GM23338 (cell line): ENCODE data around the gene GRAMD4. TPM values are rescaled to one million over a fixed set of nuclear protein-coding genes. Genes with fewer than 3 reads are reported as not detected.

Experiments
- ATAC-seq: fragments of 200-7000 bp; cut with Tn5 transposase; 3 replicates; pipeline ENCODE4 v1.9.1; 2020
- DNase-seq: peaks from one replicate; pipeline ENCODE4 v3.0.0-alpha.2; 2015; ENCODE audit warnings: low spot score
- H2AFZ ChIP-seq: fragments of 200-600 bp; sonication (generic); 2 replicates; pipeline ENCODE4 v1.8.0; 2016; ENCODE audit warnings: antibody characterized with exemption, mild to moderate bottlenecking, moderate library complexity
- H3F3A ChIP-seq: fragments of 200-600 bp; sonication (generic); replicated peaks from 2 replicates; pipeline ENCODE4 v1.8.0; 2017; ENCODE audit warnings: antibody characterized with exemption, mixed run types, low read depth
- H3K27ac ChIP-seq: fragments of 200-600 bp; sonication (generic); 2 replicates; pipeline ENCODE4 v1.6.1; 2016; ENCODE audit warnings: low read depth
- H3K27me3 ChIP-seq: fragments of 200-600 bp; sonication (generic); 2 replicates; pipeline ENCODE4 v1.8.0; 2016; ENCODE audit warnings: mild to moderate bottlenecking, mixed run types, moderate library complexity; ENCODE audit not compliant: insufficient read depth
- H3K36me3 ChIP-seq: fragments of 200-600 bp; sonication (generic); 2 replicates; pipeline ENCODE4 v1.8.0; 2016; ENCODE audit warnings: mild to moderate bottlenecking; ENCODE audit not compliant: insufficient read depth
- H3K4me1 ChIP-seq: fragments of 200-600 bp; sonication (generic); 2 replicates; pipeline ENCODE4 v1.8.0; 2016; ENCODE audit warnings: mild to moderate bottlenecking, moderate library complexity; ENCODE audit not compliant: insufficient read depth
- H3K4me2 ChIP-seq: fragments of 200-600 bp; sonication (generic); 2 replicates; pipeline ENCODE4 v1.7.1; 2017; ENCODE audit warnings: mixed run types
- H3K4me3 ChIP-seq: fragments of 200-600 bp; sonication (generic); 2 replicates; pipeline ENCODE4 v1.6.1; 2016; ENCODE audit warnings: mixed run types
- H3K79me2 ChIP-seq: fragments of 200-600 bp; sonication (generic); replicated peaks from 2 replicates; pipeline ENCODE4 v1.8.0; 2017; ENCODE audit warnings: mild to moderate bottlenecking; ENCODE audit not compliant: insufficient read depth
- H3K9me2 ChIP-seq: fragments of 200-600 bp; sonication (generic); 2 replicates; pipeline ENCODE4 v1.8.0; 2017; ENCODE audit not compliant: insufficient read depth
- H4K20me1 ChIP-seq: fragments of 200-600 bp; sonication (generic); replicated peaks from 2 replicates; pipeline ENCODE4 v1.8.0; 2017; ENCODE audit warnings: mild to moderate bottlenecking; ENCODE audit not compliant: insufficient read depth
- H3K27ac Mint-ChIP-seq: 2 replicates; pipeline ENCODE4 v1.8.0; 2020; ENCODE audit warnings: inconsistent platforms, mild to moderate bottlenecking, moderate library complexity, mixed read lengths
- H3K27me3 Mint-ChIP-seq: 3 replicates; pipeline ENCODE4 v1.8.0; 2022; ENCODE audit warnings: low read depth, mild to moderate bottlenecking, moderate library complexity, mixed read lengths, inconsistent platforms; ENCODE audit not compliant: insufficient read depth, poor library complexity
- H3K36me3 Mint-ChIP-seq: 3 replicates; pipeline ENCODE4 v1.8.0; 2021; ENCODE audit warnings: low read depth, mild to moderate bottlenecking, inconsistent platforms, moderate library complexity, mixed read lengths
- H3K4me1 Mint-ChIP-seq: 3 replicates; pipeline ENCODE4 v1.8.0; 2020; ENCODE audit warnings: mild to moderate bottlenecking, inconsistent platforms, mixed read lengths
- H3K4me3 Mint-ChIP-seq: 3 replicates; pipeline ENCODE4 v1.8.0; 2021; ENCODE audit warnings: moderate library complexity, mild to moderate bottlenecking, inconsistent platforms, mixed read lengths
- H3K9me3 Mint-ChIP-seq: 3 replicates; pipeline ENCODE4 v1.8.0; 2020; ENCODE audit warnings: moderate library complexity, mild to moderate bottlenecking, inconsistent platforms, mixed read lengths
- CREB1 ChIP-seq: fragments of 250-450 bp; sonication (Bioruptor Pico); IDR thresholded peaks from 2 replicates; pipeline ENCODE4 v1.5.0; 2020; ENCODE audit warnings: low read depth, mild to moderate bottlenecking, moderate library complexity
- EZH2 ChIP-seq: fragments of 200-600 bp; sonication (generic); IDR thresholded peaks from one replicate; pipeline ENCODE4 v1.8.0; 2017; ENCODE audit warnings: antibody characterized with exemption, mild to moderate bottlenecking, low read depth; ENCODE audit not compliant: unreplicated experiment
- EZH2phosphoT487 ChIP-seq: fragments of 200-600 bp; sonication (generic); IDR thresholded peaks from one replicate; pipeline ENCODE4 v1.8.1; 2018; ENCODE audit warnings: antibody characterized with exemption; ENCODE audit not compliant: unreplicated experiment
- JUNB ChIP-seq: IDR thresholded peaks from one replicate; pipeline ENCODE4 v1.6.1; 2016; ENCODE audit warnings: antibody characterized with exemption; ENCODE audit not compliant: unreplicated experiment
- NANOG ChIP-seq: IDR thresholded peaks from 2 replicates; pipeline ENCODE4 v1.6.1; 2016; ENCODE audit warnings: antibody characterized with exemption, borderline replicate concordance
- POLR2AphosphoS5 ChIP-seq: IDR thresholded peaks from 2 replicates; pipeline ENCODE4 v1.6.1; 2016; ENCODE audit warnings: antibody characterized with exemption, low read depth
- REST ChIP-seq: IDR thresholded peaks from one replicate; pipeline ENCODE4 v1.6.1; 2018; ENCODE audit warnings: antibody characterized with exemption; ENCODE audit not compliant: unreplicated experiment
- STAT1 ChIP-seq: IDR thresholded peaks from one replicate; pipeline ENCODE4 v1.6.1; 2016; ENCODE audit warnings: antibody characterized with exemption; ENCODE audit not compliant: unreplicated experiment
- ZNF114 ChIP-seq: fragments of 250-450 bp; sonication (Bioruptor Pico); IDR thresholded peaks from 2 replicates; pipeline ENCODE4 v1.5.0; 2020; ENCODE audit warnings: mild to moderate bottlenecking, moderate library complexity
- ZNF331 ChIP-seq: fragments of 250-450 bp; sonication (Bioruptor Pico); IDR thresholded peaks from 2 replicates; pipeline ENCODE4 v1.5.0; 2020; ENCODE audit warnings: low read depth, mild to moderate bottlenecking, moderate library complexity
- polyA plus RNA-seq: library from polyadenylated mRNA; unstranded; fragments of >200 nt; fragmentation: Nextera tagmentation; extraction: Ambion mirVana; gene quantifications from 2 replicates; pipeline ENCODE4 v1.2.1, GENCODE V29; 2016
- total RNA-seq: library from RNA; depleted of rRNA; stranded (reverse); fragments of >200 nt; shearing (Covaris generic); gene quantifications from 2 replicates; pipeline ENCODE4 v1.2.3, GENCODE V29; 2014
- TF ChIP-seq, protein P1 (sequence below), 2 experiments: fragments of 200-600 bp in 1 of 2; sonication (generic) in 1 of 2; conservative IDR thresholded peaks; 2 replicates each; pipeline versions ENCODE4 v1.5.1 to v1.6.1; 2016 to 2017; ENCODE audit warnings: antibody characterized with exemption in 2 of 2, low read depth in 2 of 2, mild to moderate bottlenecking in 2 of 2, moderate library complexity in 1 of 2

Gene GRAMD4
- total and polyA plus RNA-seq, 2 experiments from 2014 or later, result 2.7 to 81.8 TPM

GRCh38 chr22:46696229-46696518 lies 76.0 kb downstream of the GRAMD4 start:
- ATAC-seq, result no peak; the same call in 2 of the 3 replicates
- H3K4me1 Mint-ChIP-seq, result peaks cover 3% of the 10 kb centered on the region; the same call in 2 of the 3 replicates

DNA sequence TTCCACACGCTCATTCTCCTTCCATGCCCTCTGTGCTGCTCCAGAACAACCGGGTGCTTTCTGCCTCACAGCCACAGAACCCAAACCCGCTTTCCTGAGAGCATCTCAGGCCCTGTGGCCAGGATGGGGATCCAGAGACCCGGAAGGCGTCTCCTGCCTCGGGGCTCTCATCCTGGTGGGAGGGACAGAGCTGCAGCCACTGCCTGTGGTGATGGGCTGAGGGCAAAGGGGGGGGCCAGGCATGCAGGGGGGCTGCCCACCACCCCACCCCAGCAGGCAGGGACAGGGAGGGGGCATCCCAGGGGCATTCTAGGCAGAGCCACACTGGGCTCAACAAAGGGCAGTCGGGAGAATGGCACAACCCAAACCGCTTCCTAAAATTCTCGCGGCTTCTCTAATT lies 76.4 kb downstream of the GRAMD4 start:
- Histone ChIP-seq H3K4me3 (no peak overlapping the region), H3K4me2 (no peak overlapping the region), H4K20me1 (no peaks in the 10 kb centered on the region), H3K79me2 (no peaks in the 10 kb centered on the region), H3K27me3 (no peaks in the 10 kb centered on the region), H3K27ac (no peak overlapping the region), H3K9me2 (no peaks in the 10 kb centered on the region), H3F3A (no peaks in the 10 kb centered on the region), H3K4me1 (no peaks in the 10 kb centered on the region), H3K36me3 (peaks cover 3% of the 10 kb centered on the region; the same call in 1 of the 2 replicates), H2AFZ (no peak overlapping the region)
- H3K4me3 Mint-ChIP-seq, result no peak overlapping the region
- ATAC-seq (no peak), DNase-seq (no peak)
- no peak overlapping the region for H3K27ac Mint-ChIP-seq
- no peaks in the 10 kb centered on the region for H3K9me3 Mint-ChIP-seq
- H3K36me3 Mint-ChIP-seq, result peaks cover 28% of the 10 kb centered on the region
- H3K4me1 Mint-ChIP-seq, result peaks cover 3% of the 10 kb centered on the region; the same call in 2 of the 3 replicates
- H3K27me3 Mint-ChIP-seq, result peaks cover 2% of the 10 kb centered on the region
- TF ChIP-seq, protein P1, sequence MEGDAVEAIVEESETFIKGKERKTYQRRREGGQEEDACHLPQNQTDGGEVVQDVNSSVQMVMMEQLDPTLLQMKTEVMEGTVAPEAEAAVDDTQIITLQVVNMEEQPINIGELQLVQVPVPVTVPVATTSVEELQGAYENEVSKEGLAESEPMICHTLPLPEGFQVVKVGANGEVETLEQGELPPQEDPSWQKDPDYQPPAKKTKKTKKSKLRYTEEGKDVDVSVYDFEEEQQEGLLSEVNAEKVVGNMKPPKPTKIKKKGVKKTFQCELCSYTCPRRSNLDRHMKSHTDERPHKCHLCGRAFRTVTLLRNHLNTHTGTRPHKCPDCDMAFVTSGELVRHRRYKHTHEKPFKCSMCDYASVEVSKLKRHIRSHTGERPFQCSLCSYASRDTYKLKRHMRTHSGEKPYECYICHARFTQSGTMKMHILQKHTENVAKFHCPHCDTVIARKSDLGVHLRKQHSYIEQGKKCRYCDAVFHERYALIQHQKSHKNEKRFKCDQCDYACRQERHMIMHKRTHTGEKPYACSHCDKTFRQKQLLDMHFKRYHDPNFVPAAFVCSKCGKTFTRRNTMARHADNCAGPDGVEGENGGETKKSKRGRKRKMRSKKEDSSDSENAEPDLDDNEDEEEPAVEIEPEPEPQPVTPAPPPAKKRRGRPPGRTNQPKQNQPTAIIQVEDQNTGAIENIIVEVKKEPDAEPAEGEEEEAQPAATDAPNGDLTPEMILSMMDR (conservative IDR thresholded peaks at IDR 0.05; ENCODE audit: low read depth in 2 of 2), result no peak
- no peak for TF ChIP-seq EZH2
- no peak for TF ChIP-seq ZNF331 (CRISPR knock-in tag)
- no peak for TF ChIP-seq EZH2phosphoT487
- TF ChIP-seq NANOG, result no peak
- TF ChIP-seq POLR2AphosphoS5, result no peak
- TF ChIP-seq REST, result no peak
- TF ChIP-seq STAT1, result no peak
- no peak for TF ChIP-seq JUNB
- TF ChIP-seq ZNF114 (CRISPR knock-in tag), result no peak

More at GRCh38 chr22:46696229-46696518, 76.0 kb downstream of the GRAMD4 start:
- Histone ChIP-seq H3K4me1 (no peaks in the 10 kb centered on the region), H3K4me2 (no peak overlapping the region), H2AFZ (no peak overlapping the region), H3K79me2 (no peaks in the 10 kb centered on the region), H3K4me3 (no peak overlapping the region), H4K20me1 (no peaks in the 10 kb centered on the region), H3K9me2 (no peaks in the 10 kb centered on the region), H3K36me3 (peaks cover 3% of the 10 kb centered on the region; the same call in 1 of the 2 replicates), H3K27me3 (no peaks in the 10 kb centered on the region), H3F3A (no peaks in the 10 kb centered on the region), H3K27ac (no peak overlapping the region)
- no peak for DNase-seq
- H3K36me3 Mint-ChIP-seq, result peaks cover 31% of the 10 kb centered on the region
- H3K27me3 Mint-ChIP-seq, result peaks cover 2% of the 10 kb centered on the region
- H3K9me3 Mint-ChIP-seq, result no peaks in the 10 kb centered on the region
- TF ChIP-seq CREB1 (CRISPR knock-in tag) (no peak), ZNF331 (CRISPR knock-in tag) (no peak), POLR2AphosphoS5 (no peak), STAT1 (no peak), REST (no peak), EZH2phosphoT487 (no peak)
- no peak overlapping the region for H3K4me3 Mint-ChIP-seq
- H3K27ac Mint-ChIP-seq, result no peak overlapping the region
